ENCODE results near the gene RGS6.

DNA sequence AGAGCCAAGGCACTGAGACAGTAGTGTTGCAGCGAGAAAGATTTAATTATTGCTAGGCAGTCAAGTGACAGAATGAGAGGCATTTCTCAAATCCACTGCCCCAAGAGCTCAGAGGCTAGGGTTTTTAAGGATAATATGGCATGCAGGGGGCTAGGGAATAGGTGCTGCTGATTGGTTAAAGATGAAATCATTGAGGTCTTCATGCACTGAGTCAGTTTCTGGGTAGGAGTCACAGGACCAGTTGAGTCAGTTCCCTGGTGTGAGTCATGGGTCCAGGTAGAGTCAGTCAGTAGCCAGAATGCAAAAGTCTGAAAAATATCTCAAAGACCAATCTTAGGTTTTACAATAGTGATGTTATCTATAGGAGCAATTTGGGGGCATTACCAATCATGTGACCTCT is 323.8 kb downstream of the RGS6 start:
- TF ChIP-seq POLR2A (IDR thresholded peaks at IDR 0.05; ENCODE audit: low read depth, low read length) (no peak), POLR2AphosphoS5 (IDR thresholded peaks at IDR 0.05; ENCODE audit: low read depth, low read length) (no peak), TAF1 (IDR thresholded peaks at IDR 0.05; ENCODE audit: low read depth, low read length) (no peak), SPI1 (IDR thresholded peaks at IDR 0.05; ENCODE audit: low read depth, low read length) (no peak), PAX5 (IDR thresholded peaks at IDR 0.05; ENCODE audit: insufficient read depth, low read length, severe bottlenecking) (no peak)
